GM12873 (cell line): ENCODE results near the gene HIPK2.

ENCODE experiments used
- TF ChIP-seq, protein P1 (sequence below): IDR thresholded peaks from 2 replicates; pipeline ENCODE4 v1.5.1; 2012; ENCODE audit warnings: low read depth, mild to moderate bottlenecking, moderate library complexity, low read length, control low read depth; ENCODE audit not compliant: insufficient read depth; ENCODE audit errors: missing control alignments

HIPK2 gene

DNA sequence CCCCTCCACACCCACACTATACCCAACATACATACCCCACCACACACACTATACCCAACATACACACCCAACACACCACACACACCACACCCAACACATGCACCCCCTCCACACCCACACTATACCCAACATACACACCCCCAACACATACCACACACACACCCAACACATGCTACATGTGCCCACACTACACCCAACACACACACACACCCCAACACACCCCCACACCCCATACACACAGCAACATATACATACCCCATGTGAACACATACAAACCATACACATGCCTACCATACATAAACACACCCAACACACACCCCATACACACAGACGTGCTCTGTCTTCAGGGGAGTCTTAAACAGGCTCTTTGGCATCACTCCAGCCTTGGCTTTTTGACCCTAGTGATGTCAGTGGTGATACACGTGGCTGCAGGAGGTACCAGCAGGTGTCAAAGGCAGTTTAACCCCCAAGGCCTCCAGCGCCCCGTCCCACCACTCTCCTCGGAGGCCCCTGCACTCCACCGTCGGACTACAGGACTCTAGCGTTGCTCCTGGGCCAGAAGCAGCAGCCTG, 73.4 kb downstream of the HIPK2 start:
- TF ChIP-seq, protein P1, sequence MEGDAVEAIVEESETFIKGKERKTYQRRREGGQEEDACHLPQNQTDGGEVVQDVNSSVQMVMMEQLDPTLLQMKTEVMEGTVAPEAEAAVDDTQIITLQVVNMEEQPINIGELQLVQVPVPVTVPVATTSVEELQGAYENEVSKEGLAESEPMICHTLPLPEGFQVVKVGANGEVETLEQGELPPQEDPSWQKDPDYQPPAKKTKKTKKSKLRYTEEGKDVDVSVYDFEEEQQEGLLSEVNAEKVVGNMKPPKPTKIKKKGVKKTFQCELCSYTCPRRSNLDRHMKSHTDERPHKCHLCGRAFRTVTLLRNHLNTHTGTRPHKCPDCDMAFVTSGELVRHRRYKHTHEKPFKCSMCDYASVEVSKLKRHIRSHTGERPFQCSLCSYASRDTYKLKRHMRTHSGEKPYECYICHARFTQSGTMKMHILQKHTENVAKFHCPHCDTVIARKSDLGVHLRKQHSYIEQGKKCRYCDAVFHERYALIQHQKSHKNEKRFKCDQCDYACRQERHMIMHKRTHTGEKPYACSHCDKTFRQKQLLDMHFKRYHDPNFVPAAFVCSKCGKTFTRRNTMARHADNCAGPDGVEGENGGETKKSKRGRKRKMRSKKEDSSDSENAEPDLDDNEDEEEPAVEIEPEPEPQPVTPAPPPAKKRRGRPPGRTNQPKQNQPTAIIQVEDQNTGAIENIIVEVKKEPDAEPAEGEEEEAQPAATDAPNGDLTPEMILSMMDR, result no peak

DNA sequence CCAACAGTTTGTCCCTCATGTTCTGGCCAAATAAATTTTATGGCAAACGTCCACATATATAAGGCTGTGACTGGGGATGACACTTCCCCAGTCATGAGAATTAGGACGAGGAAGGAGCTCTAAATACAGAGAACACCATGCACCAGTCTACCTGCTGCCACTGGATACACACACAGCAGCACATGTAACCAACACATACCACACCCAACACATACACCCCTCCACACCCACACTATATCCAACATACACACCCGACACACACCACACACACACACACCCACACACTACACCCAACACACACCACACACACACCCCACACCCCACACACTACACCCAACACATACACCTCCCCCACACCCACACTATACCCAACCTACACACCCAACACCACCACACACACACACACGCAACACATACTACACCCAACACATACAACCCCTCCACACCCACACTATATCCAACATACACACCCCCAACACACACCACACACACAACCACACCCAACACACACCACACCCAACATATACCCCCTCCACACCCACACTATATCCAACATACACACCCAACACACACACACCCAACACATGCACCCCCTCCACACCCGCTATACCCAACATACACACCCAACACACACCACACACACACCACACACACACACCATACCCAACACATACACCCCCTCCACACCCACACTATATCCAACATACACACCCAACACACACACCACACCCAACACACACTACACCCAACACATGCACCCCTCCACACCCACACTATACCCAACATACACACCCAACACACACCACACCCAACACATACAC, 74.1 kb downstream of the HIPK2 start:
- TF ChIP-seq, protein P1, result no peak

DNA sequence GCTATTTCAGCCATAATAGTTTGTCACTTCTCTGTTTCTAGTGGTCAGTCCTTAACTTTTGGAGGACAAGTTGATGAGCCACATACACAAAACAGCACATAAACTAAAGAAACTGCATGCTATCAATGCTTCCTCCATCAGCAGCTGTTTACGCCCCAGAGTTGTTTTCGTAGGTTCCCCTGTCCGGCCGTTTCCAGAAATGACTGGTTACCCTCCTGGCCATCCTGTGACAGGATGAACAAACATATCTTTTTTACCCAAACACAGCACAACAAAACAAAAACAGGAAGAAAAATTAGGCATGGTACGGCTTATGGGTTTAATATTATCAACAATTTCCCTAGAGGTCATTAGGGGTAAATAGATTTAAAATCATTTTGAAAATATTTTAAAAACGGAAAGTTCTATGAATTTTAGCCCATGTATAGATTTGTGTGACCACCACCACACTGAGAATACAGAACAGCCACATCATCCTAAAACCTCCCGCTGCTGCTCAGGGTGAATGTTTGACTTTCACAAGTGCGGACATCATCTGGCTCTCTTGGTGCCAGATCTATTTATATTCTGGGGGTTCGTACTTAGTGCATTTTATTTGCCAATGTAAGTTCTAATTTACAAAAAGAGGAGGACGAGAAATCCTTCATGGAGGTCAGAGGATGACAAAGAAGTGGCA, 74.8 kb downstream of the HIPK2 start:
- TF ChIP-seq, protein P1, result no peak

DNA sequence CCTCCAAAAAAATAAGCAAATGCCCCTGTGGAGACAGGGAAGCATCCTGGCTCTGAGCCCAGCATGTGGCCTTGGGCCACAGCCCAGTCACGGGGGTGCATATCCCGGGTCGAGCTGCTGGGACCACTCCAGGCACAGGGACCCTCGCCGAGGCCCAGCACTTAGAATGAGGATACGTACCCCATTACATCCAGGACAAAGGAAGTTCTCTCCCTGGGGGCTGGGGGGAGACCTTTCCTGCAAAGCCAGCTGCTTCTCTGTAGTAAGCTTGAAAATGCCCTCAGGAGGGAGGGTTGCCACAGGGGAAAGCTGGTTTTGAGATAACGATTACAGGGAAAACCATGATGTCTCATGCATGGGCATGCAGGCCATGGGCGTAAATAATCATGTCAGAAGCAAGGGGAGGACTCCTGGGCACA, 75.5 kb downstream of the HIPK2 start:
- TF ChIP-seq, protein P1, result no peak

DNA sequence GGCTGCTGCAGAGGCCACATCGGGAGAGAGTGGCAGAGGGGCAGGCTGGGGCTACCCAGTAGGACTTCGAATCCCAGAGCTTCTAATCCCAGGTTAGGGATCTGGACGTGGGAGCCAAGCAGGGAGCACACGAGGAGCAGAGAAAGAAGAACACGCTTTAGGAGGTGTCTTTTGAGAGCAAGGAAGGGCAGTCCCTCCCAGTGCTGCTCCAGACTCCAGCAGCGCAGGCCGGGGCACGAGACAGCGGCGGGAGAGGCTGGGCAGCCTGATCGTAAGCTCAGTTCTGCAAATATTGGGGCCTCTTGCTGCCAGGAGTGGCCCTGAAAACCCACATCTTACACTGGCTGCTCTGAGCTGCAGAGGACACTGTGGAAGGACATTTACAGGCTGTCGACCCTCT, 75.9 kb downstream of the HIPK2 start:
- TF ChIP-seq, protein P1, result no peak

DNA sequence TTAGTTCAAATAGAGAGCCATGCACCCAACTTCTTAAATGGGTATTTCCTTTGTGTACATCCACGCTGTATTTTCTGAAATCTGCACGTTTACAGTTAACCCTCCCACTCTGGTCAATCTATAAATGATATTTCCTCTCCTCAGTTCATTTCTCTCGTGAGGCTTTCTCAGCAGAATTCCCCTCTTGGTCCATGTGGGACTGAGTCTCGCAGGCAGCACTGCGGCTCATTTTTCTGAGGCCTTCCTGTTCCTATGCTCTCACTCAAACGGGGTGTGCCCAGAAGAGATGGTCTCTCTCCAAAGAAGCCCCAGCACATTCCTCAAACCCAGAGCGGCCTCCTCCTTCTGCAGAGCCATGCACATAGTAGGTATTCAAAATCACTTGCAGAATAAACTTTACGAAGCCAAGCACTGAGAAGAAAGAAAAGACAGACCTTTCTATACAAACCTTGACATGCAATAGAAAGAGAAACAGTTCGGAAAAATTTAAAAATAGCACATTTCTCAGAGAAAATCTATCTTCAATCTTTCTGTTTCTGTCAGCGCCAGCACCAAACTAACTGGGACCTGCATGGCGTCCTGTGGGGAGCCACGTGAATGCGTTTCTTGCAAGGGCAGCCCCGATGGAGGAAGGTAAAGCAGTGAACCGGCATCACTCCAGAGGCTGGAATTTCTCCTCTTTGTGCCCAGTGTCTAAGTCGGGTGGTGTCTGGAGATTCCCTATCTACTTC, 77.1 kb downstream of the HIPK2 start:
- TF ChIP-seq, protein P1, result no peak
